Measurements from ENCODE around the gene ARHGEF17.

GRCh38 chr11:73318501-73319011 lies 10.5 kb downstream of the ARHGEF17 start:
- no peak for TF ChIP-seq YY1 (IDR thresholded peaks at IDR 0.05; ENCODE audit: low read depth, low read length)
- TF ChIP-seq CTCF (IDR thresholded peaks at IDR 0.05; ENCODE audit: control extremely low read depth in 1 of 3, insufficient read depth in 1 of 3, low read depth in 1 of 3, low read length in 3 of 3) = no peak
- TF ChIP-seq TCF12 (IDR thresholded peaks at IDR 0.05; ENCODE audit: low read depth, low read length) = no peak
- TF ChIP-seq EZH2 (IDR thresholded peaks at IDR 0.05; ENCODE audit: low read depth, low read length, severe bottlenecking) = no peak
- TF ChIP-seq ATF2 (IDR thresholded peaks at IDR 0.05; ENCODE audit: low read length) = no peak
- TF ChIP-seq RAD21 (IDR thresholded peaks at IDR 0.05 in 1 of 2, conservative IDR thresholded peaks at IDR 0.05 in 1 of 2; ENCODE audit: low read depth in 2 of 2, low read length in 2 of 2) = no peak
- no peak for TF ChIP-seq POLR2AphosphoS5 (IDR thresholded peaks at IDR 0.05; ENCODE audit: low read depth, low read length)
- no peak for TF ChIP-seq CHD2 (IDR thresholded peaks at IDR 0.05; ENCODE audit: low read length)
- no peak for TF ChIP-seq SIN3A (conservative IDR thresholded peaks at IDR 0.05 in 1 of 2, IDR thresholded peaks at IDR 0.05 in 1 of 2; ENCODE audit: low read depth in 1 of 2, low read length in 2 of 2)
- no peak for TF ChIP-seq USF2 (IDR thresholded peaks at IDR 0.05; ENCODE audit: low read length)
- no peak for TF ChIP-seq POLR2A (IDR thresholded peaks at IDR 0.05; ENCODE audit: control extremely low read depth in 1 of 2, low read depth in 2 of 2, low read length in 2 of 2)
- TF ChIP-seq ATF3 (IDR thresholded peaks at IDR 0.05; ENCODE audit: insufficient read depth, low read depth, low read length) = no peak
- TF ChIP-seq MAX (IDR thresholded peaks at IDR 0.05) = no peak
- TF ChIP-seq EP300 (IDR thresholded peaks at IDR 0.05; ENCODE audit: borderline replicate concordance in 1 of 2, low read depth in 2 of 2, low read length in 2 of 2) = no peak

Measured in H1 (cell line).